HepG2 (cell line): ENCODE data around the gene ING5. TPM values are rescaled to one million over a fixed set of nuclear protein-coding genes. Genes with fewer than 3 reads are reported as not detected.
A peak's percentile ranks its signal among the peaks of the same experiment; 100 is the strongest.

ENCODE experiments used
- EZH2 ChIP-seq: conservative IDR thresholded peaks from 2 replicates; pipeline ENCODE4 v1.6.1; 2012; ENCODE audit warnings: mild to moderate bottlenecking, low read depth, low read length, moderate library complexity
- GFI1 ChIP-seq: sonication (generic); formaldehyde crosslinking; IDR thresholded peaks from 2 replicates; pipeline ENCODE4 v1.5.0; 2020; ENCODE audit warnings: missing genetic modification reagents, mild to moderate bottlenecking, borderline replicate concordance
- HMG20A ChIP-seq: IDR thresholded peaks from 2 replicates; pipeline ENCODE4 v1.6.1; 2016; ENCODE audit warnings: borderline replicate concordance
- HOXA7 ChIP-seq: sonication (generic); formaldehyde crosslinking; IDR thresholded peaks from 2 replicates; pipeline ENCODE4 v1.8.1; 2022; ENCODE audit warnings: mild to moderate bottlenecking, missing genetic modification reagents, moderate library complexity
- MXI1 ChIP-seq: IDR thresholded peaks from 3 replicates; pipeline ENCODE4 v1.6.1; 2012; ENCODE audit warnings: low read depth, low read length, inconsistent platforms, borderline replicate concordance
- POLR2A ChIP-seq, 2 experiments: IDR thresholded peaks; 2 replicates each; pipeline ENCODE4 v1.6.1; 2011; ENCODE audit warnings: low read depth in 2 of 2, low read length in 2 of 2, mild to moderate bottlenecking in 1 of 2, moderate library complexity in 1 of 2; ENCODE audit not compliant: insufficient read depth in 1 of 2
- SKI ChIP-seq: fragments of 450-650 bp; IDR thresholded peaks from one replicate; pipeline ENCODE4 v1.6.1; 2018; ENCODE audit warnings: mild to moderate bottlenecking; ENCODE audit not compliant: partially characterized antibody
- TBP ChIP-seq: sonication (generic); formaldehyde crosslinking; IDR thresholded peaks from 2 replicates; pipeline ENCODE4 v1.5.0; 2020; ENCODE audit warnings: missing genetic modification reagents
- ZFX ChIP-seq: sonication (generic); formaldehyde crosslinking; IDR thresholded peaks from 2 replicates; pipeline ENCODE4 v1.4.0; 2020; ENCODE audit warnings: mild to moderate bottlenecking, low read depth, missing genetic modification reagents, moderate library complexity
- ZMYM3 ChIP-seq: sonication (generic); formaldehyde crosslinking; IDR thresholded peaks from 2 replicates; pipeline ENCODE4 v1.5.1; 2020; ENCODE audit warnings: mild to moderate bottlenecking, missing genetic modification reagents
- ZNF883 ChIP-seq: sonication (generic); formaldehyde crosslinking; IDR thresholded peaks from 2 replicates; pipeline ENCODE4 v1.5.1; 2020; ENCODE audit warnings: mild to moderate bottlenecking, missing genetic modification reagents; ENCODE audit errors: not compliant biosample characterization
- ZNF891 ChIP-seq: sonication (generic); formaldehyde crosslinking; IDR thresholded peaks from 2 replicates; pipeline ENCODE4 v1.5.0; 2020; ENCODE audit warnings: mild to moderate bottlenecking, missing genetic modification reagents
- polyA plus RNA-seq, 8 experiments: library from polyadenylated mRNA; depleted of rRNA in 3 of 8; stranded (reverse) in 7 of 8; unstranded in 1 of 8; fragments of >200 nt; fragmentation: Illumina TruSeq in 4 of 8; extraction: Trizol in 4 of 8; gene quantifications; 2 replicates each; pipeline versions ENCODE4 v1.2.1 to v1.2.3, GENCODE V29; 2011 to 2016; ENCODE audit warnings: low read depth in 4 of 8, missing spikeins in 1 of 8, mixed read lengths in 1 of 8; ENCODE audit not compliant: insufficient read depth in 1 of 8
- total RNA-seq, 5 experiments: library from RNA; depleted of rRNA; stranded (reverse); fragments of >200 nt; fragmentation: Illumina TruSeq; extraction: Trizol; gene quantifications; 2 replicates each; pipeline ENCODE4 v1.2.3, GENCODE V29; 2016; ENCODE audit warnings: low read depth in 1 of 5
- TF ChIP-seq, protein P1 (sequence below): sonication (generic); formaldehyde crosslinking; IDR thresholded peaks from 2 replicates; pipeline ENCODE4 v1.8.1; 2023; ENCODE audit warnings: mild to moderate bottlenecking, inconsistent platforms, moderate library complexity, missing genetic modification reagents, borderline replicate concordance
- TF ChIP-seq, protein P2 (sequence below): fragments of 450-650 bp; IDR thresholded peaks from 2 replicates; pipeline ENCODE4 v1.6.1; 2017
- TF ChIP-seq, protein P3 (sequence below): sonication (generic); formaldehyde crosslinking; IDR thresholded peaks from 2 replicates; pipeline ENCODE4 v1.8.0; 2023; ENCODE audit warnings: mild to moderate bottlenecking, missing genetic modification reagents
- TF ChIP-seq, protein P4 (sequence below): sonication (generic); formaldehyde crosslinking; conservative IDR thresholded peaks from 2 replicates; pipeline ENCODE4 v1.4.0; 2020; ENCODE audit warnings: mild to moderate bottlenecking, missing genetic modification reagents, moderate library complexity
- TF ChIP-seq, protein P5 (sequence below): sonication (generic); formaldehyde crosslinking; IDR thresholded peaks from 2 replicates; pipeline ENCODE4 v1.4.0; 2020; ENCODE audit warnings: missing genetic modification reagents

ING5 gene
- total and polyA plus RNA-seq, 2 of the 13 experiments (the other 11 are each of a cell fraction or from before 2014, with no cell fraction given) = 61.9 to 71.9 TPM

DNA sequence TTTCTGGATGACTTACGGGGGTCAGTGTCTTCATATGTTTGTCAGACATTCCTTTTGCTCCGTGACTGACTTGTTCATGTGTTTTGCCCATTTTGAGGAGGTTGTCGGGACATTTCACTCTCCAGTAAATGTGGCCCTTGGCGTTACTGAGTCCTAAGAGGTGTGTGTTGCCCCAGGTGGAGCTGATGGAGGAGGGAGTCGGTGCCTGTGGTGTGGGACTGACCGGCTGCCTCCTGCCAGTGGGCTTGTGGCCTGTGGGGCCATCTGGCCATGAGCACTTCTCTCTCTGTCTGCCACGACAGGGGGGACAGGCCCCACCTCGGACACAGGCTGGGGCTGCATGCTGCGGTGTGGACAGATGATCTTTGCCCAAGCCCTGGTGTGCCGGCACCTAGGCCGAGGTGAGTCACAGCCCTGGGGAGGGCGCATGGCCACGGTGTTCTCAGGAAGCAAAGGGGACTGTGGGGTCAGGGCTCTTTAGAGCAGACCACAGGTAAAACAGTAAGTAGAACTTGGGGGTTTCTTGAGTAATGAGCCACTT, 48.6 kb upstream of the ING5 start (continued):
- no peak for TF ChIP-seq HOXA7 (CRISPR knock-in tag)
- peak; percentile 64; the same call in 1 of the 2 replicates for TF ChIP-seq GFI1
- TF ChIP-seq, protein P1, sequence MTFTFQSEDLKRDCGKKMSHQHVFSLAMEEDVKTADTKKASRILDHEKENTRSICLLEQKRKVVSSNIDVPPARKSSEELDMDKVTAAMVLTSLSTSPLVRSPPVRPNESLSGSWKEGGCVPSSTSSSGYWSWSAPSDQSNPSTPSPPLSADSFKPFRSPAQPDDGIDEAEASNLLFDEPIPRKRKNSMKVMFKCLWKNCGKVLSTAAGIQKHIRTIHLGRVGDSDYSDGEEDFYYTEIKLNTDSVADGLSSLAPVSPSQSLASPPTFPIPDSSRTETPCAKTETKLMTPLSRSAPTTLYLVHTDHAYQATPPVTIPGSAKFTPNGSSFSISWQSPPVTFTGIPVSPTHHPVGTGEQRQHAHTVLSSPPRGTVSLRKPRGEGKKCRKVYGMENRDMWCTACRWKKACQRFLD (CRISPR knock-in tag) = no peak
- TF ChIP-seq SKI = peak; percentile 61
- TF ChIP-seq, protein P2, sequence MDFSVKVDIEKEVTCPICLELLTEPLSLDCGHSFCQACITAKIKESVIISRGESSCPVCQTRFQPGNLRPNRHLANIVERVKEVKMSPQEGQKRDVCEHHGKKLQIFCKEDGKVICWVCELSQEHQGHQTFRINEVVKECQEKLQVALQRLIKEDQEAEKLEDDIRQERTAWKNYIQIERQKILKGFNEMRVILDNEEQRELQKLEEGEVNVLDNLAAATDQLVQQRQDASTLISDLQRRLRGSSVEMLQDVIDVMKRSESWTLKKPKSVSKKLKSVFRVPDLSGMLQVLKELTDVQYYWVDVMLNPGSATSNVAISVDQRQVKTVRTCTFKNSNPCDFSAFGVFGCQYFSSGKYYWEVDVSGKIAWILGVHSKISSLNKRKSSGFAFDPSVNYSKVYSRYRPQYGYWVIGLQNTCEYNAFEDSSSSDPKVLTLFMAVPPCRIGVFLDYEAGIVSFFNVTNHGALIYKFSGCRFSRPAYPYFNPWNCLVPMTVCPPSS = no peak
- TF ChIP-seq EZH2 = no peak
- 0 out of 2 replicates have a peak, but pooled peaks have one; percentile 60 for TF ChIP-seq ZNF891
- TF ChIP-seq, protein P3, sequence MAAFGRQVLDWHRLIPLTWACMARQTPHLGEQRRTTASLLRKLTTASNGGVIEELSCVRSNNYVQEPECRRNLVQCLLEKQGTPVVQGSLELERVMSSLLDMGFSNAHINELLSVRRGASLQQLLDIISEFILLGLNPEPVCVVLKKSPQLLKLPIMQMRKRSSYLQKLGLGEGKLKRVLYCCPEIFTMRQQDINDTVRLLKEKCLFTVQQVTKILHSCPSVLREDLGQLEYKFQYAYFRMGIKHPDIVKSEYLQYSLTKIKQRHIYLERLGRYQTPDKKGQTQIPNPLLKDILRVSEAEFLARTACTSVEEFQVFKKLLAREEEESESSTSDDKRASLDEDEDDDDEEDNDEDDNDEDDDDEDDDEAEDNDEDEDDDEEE (CRISPR knock-in tag) = peak; percentile 66; the same call in 1 of the 2 replicates
- peak; percentile 84 for TF ChIP-seq ZMYM3 (CRISPR knock-in tag)
- TF ChIP-seq, protein P4, sequence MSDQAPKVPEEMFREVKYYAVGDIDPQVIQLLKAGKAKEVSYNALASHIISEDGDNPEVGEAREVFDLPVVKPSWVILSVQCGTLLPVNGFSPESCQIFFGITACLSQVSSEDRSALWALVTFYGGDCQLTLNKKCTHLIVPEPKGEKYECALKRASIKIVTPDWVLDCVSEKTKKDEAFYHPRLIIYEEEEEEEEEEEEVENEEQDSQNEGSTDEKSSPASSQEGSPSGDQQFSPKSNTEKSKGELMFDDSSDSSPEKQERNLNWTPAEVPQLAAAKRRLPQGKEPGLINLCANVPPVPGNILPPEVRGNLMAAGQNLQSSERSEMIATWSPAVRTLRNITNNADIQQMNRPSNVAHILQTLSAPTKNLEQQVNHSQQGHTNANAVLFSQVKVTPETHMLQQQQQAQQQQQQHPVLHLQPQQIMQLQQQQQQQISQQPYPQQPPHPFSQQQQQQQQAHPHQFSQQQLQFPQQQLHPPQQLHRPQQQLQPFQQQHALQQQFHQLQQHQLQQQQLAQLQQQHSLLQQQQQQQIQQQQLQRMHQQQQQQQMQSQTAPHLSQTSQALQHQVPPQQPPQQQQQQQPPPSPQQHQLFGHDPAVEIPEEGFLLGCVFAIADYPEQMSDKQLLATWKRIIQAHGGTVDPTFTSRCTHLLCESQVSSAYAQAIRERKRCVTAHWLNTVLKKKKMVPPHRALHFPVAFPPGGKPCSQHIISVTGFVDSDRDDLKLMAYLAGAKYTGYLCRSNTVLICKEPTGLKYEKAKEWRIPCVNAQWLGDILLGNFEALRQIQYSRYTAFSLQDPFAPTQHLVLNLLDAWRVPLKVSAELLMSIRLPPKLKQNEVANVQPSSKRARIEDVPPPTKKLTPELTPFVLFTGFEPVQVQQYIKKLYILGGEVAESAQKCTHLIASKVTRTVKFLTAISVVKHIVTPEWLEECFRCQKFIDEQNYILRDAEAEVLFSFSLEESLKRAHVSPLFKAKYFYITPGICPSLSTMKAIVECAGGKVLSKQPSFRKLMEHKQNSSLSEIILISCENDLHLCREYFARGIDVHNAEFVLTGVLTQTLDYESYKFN (CRISPR knock-in tag) = peak; percentile 94
- peak; percentile 97 for TF ChIP-seq ZFX
- peak; percentile 91; the same call in 1 of the 3 replicates for TF ChIP-seq MXI1
- no peak for TF ChIP-seq POLR2A (IDR thresholded peaks at IDR 0.05; ENCODE audit: insufficient read depth in 1 of 2, low read depth in 2 of 2, low read length in 2 of 2)
- peak; percentile 37; the same call in 1 of the 2 replicates for TF ChIP-seq HMG20A (CRISPR knock-in tag)
- no peak for TF ChIP-seq TBP (CRISPR knock-in tag)
- no peak for TF ChIP-seq ZNF883 (CRISPR knock-in tag)
- TF ChIP-seq, protein P5, sequence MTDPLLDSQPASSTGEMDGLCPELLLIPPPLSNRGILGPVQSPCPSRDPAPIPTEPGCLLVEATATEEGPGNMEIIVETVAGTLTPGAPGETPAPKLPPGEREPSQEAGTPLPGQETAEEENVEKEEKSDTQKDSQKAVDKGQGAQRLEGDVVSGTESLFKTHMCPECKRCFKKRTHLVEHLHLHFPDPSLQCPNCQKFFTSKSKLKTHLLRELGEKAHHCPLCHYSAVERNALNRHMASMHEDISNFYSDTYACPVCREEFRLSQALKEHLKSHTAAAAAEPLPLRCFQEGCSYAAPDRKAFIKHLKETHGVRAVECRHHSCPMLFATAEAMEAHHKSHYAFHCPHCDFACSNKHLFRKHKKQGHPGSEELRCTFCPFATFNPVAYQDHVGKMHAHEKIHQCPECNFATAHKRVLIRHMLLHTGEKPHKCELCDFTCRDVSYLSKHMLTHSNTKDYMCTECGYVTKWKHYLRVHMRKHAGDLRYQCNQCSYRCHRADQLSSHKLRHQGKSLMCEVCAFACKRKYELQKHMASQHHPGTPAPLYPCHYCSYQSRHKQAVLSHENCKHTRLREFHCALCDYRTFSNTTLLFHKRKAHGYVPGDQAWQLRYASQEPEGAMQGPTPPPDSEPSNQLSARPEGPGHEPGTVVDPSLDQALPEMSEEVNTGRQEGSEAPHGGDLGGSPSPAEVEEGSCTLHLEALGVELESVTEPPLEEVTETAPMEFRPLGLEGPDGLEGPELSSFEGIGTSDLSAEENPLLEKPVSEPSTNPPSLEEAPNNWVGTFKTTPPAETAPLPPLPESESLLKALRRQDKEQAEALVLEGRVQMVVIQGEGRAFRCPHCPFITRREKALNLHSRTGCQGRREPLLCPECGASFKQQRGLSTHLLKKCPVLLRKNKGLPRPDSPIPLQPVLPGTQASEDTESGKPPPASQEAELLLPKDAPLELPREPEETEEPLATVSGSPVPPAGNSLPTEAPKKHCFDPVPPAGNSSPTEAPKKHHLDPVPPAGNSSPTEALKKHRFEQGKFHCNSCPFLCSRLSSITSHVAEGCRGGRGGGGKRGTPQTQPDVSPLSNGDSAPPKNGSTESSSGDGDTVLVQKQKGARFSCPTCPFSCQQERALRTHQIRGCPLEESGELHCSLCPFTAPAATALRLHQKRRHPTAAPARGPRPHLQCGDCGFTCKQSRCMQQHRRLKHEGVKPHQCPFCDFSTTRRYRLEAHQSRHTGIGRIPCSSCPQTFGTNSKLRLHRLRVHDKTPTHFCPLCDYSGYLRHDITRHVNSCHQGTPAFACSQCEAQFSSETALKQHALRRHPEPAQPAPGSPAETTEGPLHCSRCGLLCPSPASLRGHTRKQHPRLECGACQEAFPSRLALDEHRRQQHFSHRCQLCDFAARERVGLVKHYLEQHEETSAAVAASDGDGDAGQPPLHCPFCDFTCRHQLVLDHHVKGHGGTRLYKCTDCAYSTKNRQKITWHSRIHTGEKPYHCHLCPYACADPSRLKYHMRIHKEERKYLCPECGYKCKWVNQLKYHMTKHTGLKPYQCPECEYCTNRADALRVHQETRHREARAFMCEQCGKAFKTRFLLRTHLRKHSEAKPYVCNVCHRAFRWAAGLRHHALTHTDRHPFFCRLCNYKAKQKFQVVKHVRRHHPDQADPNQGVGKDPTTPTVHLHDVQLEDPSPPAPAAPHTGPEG = 0 out of 2 replicates have a peak, but pooled peaks have one; percentile 54
